Esophagus muscularis mucosa (tissue), 3 donors: ENCODE data around the gene HOXD10.

ENCODE experiments used
- POLR2A ChIP-seq: fragments of 450-650 bp; IDR thresholded peaks from one replicate; pipeline ENCODE4 v1.6.1; 2017; ENCODE audit warnings: antibody characterized with exemption, moderate library complexity, mild to moderate bottlenecking, low read depth
- POLR2AphosphoS5 ChIP-seq, 2 donors: sonication (generic); formaldehyde crosslinking; IDR thresholded peaks; one replicate each; pipeline ENCODE4 v1.6.1; 2017; ENCODE audit warnings: antibody characterized with exemption in 2 of 2
- TF ChIP-seq, protein P1 (sequence below), 3 experiments: fragments of 200-600 bp in 2 of 3; fragments of 450-650 bp in 1 of 3; sonication (generic) in 2 of 3; IDR thresholded peaks; one replicate each; pipeline ENCODE4 v1.5.1; 2017 to 2019; ENCODE audit warnings: antibody characterized with exemption in 3 of 3, mild to moderate bottlenecking in 2 of 3, moderate library complexity in 1 of 3

DNA sequence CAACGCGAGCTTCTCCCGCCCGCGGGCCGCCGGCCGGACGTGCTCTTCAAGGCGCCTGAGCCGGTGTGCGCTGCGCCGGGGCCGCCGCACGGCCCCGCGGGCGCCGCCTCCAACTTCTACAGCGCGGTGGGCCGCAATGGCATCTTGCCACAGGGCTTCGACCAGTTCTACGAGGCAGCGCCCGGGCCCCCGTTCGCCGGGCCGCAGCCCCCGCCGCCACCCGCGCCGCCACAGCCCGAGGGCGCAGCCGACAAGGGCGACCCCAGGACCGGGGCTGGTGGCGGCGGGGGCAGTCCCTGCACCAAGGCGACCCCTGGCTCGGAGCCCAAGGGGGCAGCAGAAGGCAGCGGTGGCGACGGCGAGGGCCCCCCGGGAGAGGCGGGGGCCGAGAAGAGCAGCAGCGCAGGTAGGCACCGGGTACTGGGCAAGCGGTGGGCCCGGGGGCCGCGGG is 8.8 kb upstream of the HOXD10 start:
- TF ChIP-seq POLR2AphosphoS5 (IDR thresholded peaks at IDR 0.05), result no peak
- no peak for TF ChIP-seq POLR2A
- TF ChIP-seq, protein P1, sequence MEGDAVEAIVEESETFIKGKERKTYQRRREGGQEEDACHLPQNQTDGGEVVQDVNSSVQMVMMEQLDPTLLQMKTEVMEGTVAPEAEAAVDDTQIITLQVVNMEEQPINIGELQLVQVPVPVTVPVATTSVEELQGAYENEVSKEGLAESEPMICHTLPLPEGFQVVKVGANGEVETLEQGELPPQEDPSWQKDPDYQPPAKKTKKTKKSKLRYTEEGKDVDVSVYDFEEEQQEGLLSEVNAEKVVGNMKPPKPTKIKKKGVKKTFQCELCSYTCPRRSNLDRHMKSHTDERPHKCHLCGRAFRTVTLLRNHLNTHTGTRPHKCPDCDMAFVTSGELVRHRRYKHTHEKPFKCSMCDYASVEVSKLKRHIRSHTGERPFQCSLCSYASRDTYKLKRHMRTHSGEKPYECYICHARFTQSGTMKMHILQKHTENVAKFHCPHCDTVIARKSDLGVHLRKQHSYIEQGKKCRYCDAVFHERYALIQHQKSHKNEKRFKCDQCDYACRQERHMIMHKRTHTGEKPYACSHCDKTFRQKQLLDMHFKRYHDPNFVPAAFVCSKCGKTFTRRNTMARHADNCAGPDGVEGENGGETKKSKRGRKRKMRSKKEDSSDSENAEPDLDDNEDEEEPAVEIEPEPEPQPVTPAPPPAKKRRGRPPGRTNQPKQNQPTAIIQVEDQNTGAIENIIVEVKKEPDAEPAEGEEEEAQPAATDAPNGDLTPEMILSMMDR (IDR thresholded peaks at IDR 0.05), result no peak
